ENCODE measurements around the gene ZFP36L1.

The ZFP36L1 gene

DNA sequence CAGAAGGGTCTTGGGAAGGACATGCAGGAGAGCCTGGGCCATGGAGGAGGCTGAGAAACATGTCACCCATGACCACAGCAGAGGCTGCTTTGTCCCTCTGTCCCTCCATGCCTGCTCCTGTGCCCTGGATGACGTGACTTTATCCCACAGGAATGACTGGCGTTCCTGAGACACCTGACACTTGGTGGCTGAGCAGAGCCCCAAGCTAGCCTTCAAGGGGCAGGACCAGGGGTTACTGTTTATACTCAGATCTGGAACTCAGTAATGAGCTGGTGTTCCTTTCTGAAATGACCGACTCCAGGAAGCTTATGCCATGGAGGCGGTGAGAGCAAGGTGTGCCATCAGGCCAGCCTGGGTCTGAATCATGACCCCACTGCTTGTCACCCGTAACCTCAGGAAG lies 44.2 kb downstream of the ZFP36L1 start:
- Histone ChIP-seq H3K4me3 (no peak overlapping the region), H3K9me3 (no peaks in the 10 kb centered on the region), H3K27me3 (ENCODE audit: low read depth) (no peaks in the 10 kb centered on the region; the same call in 1 of the 2 replicates), H3K36me3 (replicated peaks) (no peaks in the 10 kb centered on the region), H3K4me1 (peaks cover 14% of the 10 kb centered on the region)
- in situ Hi-C loops (cut with MboI; ENCODE audit: low sequenced_read_pairs): no loop called here
- DNase-seq (ENCODE audit: low spot score in 2 of 2): no peak

DNA sequence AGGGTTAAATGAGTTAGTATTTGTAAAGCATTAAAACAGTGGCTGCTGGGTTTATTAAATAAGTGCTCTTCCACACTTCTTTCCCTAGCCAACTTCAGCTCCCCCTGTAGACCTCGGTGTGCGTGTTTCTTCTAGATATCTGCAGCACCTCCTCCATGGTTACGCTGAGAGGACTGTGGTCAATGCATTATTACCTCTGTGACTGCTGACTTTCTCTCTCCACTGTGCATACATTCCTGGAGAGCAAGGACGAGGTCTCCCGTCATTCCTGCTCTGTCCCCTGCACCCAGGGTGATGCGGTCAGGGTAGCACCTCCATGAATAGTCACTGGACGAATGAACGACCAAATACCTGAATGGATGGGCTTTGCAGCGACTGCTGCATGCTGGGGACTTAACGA lies 44.6 kb downstream of the ZFP36L1 start:
- H3K4me3 ChIP-seq: no peak overlapping the region
- H3K27me3 ChIP-seq (ENCODE audit: low read depth): no peaks in the 10 kb centered on the region; the same call in 1 of the 2 replicates
- in situ Hi-C loops (cut with MboI; ENCODE audit: low sequenced_read_pairs): no loop called here
- DNase-seq (ENCODE audit: low spot score in 2 of 2): no peak
- H3K36me3 ChIP-seq (replicated peaks): no peaks in the 10 kb centered on the region
- H3K9me3 ChIP-seq: no peaks in the 10 kb centered on the region
- peaks cover 14% of the 10 kb centered on the region for H3K4me1 ChIP-seq

DNA sequence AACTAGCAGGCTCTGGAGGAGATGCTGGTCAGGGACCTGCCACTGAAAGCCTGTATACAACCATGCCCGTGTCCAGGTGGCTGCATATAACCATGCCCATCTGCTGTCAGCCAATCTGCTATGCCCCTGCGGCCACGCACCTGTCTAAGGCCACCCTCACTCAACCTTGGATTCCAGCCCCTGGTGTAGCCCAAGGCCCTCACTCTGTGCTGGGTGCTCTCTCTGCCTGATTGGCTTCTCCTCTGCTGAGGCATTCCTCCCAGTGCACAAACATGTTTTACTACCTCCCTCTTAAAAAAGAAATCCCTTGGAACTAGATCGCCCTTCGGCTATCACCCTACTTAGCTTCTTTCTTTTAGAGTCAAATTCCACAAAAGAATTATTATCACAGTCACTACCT lies 45.5 kb downstream of the ZFP36L1 start:
- Histone ChIP-seq H3K4me3 (no peak overlapping the region), H3K27me3 (ENCODE audit: low read depth) (no peaks in the 10 kb centered on the region; the same call in 1 of the 2 replicates), H3K36me3 (replicated peaks) (no peaks in the 10 kb centered on the region), H3K9me3 (no peaks in the 10 kb centered on the region), H3K4me1 (peaks cover 14% of the 10 kb centered on the region)
- in situ Hi-C loops (cut with MboI; ENCODE audit: low sequenced_read_pairs): no loop called here
- DNase-seq (ENCODE audit: low spot score in 2 of 2): no peak

DNA sequence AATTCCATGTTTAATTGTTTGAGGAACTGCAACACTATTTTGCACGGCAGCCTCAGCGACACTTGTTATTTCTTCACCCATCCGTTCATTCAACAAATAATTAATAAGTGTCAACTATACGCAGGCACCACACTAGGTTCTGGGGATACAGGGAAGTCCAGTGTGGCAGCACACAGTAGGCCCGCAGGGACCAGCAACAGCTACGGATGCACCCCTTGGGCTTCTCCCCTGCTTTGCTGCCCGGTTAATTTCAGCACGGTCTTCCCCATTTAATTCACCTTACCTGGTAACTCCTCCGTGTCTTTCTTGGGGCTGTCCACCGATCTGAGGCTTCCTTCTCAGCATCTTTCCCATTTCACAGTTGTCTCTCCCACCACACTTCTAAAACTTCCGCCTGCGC lies 48.3 kb downstream of the ZFP36L1 start:
- H3K4me3 ChIP-seq: no peak overlapping the region
- in situ Hi-C loops (cut with MboI; ENCODE audit: low sequenced_read_pairs): no loop called here
- no peak for DNase-seq (ENCODE audit: low spot score in 2 of 2)

DNA sequence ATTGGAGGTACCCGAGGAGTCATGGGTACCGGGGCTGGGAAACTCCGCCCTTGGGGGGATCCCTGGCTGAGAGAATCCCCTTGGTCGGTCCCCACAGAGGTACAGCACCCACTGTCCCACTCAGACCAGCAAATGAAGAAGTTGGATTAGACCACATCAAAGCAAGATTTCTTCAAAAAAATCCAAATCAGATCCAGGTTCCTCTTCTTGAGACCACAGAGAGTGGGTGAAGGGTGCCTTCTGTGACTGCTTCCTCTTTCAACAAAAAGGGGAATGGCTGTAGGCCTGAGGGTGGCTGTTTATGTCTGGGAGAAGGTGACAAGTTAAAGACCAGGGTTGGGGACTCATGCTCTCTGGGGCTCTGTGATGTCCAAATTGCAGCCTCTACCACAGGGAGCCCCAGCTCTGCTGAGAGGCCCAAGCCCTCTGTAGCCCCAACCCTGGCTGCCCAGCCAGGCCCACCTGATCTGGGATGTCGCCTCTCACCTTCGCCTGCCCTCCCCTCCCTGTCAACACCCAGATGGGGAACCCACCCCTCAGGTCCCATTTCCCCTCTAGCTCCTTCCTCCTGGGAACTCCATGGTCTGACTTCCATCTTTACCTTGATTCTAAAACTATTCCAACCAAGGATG lies 50.9 kb downstream of the ZFP36L1 start:
- in situ Hi-C loops (cut with MboI; ENCODE audit: low sequenced_read_pairs): no loop called here

More for the DNA sequence above, 48.3 kb downstream of the ZFP36L1 start:
- Histone ChIP-seq H3K4me1 (peaks cover 11% of the 10 kb centered on the region), H3K27me3 (ENCODE audit: low read depth) (no peaks in the 10 kb centered on the region; the same call in 1 of the 2 replicates), H3K9me3 (no peaks in the 10 kb centered on the region), H3K36me3 (replicated peaks) (no peaks in the 10 kb centered on the region)

DNA sequence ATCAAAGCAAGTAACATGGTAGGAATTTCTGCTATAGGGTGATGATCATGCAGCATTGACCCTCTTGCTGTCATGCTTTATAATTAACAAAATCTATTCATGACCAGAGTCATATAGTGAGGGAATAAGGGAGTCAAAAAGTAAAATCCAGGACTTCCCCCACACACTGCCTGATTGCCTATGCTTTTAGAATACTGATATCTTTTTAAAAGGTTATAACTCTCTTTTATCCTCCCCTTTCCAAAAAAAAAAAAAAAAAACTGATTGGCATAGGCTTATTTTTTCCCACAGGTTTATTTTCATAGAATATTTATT lies 51.4 kb downstream of the ZFP36L1 start:
- Histone ChIP-seq H3K4me1 (peaks cover 5% of the 10 kb centered on the region), H3K4me3 (no peak overlapping the region), H3K27me3 (ENCODE audit: low read depth) (no peaks in the 10 kb centered on the region; the same call in 1 of the 2 replicates), H3K36me3 (replicated peaks) (no peaks in the 10 kb centered on the region), H3K9me3 (no peaks in the 10 kb centered on the region)
- in situ Hi-C loops (cut with MboI; ENCODE audit: low sequenced_read_pairs): no loop called here
- DNase-seq (ENCODE audit: low spot score in 2 of 2): no peak

More for the DNA sequence above, 50.9 kb downstream of the ZFP36L1 start:
- no peaks in the 10 kb centered on the region for H3K36me3 ChIP-seq (replicated peaks)
- H3K9me3 ChIP-seq: no peaks in the 10 kb centered on the region
- H3K4me1 ChIP-seq: peaks cover 5% of the 10 kb centered on the region
- no peaks in the 10 kb centered on the region; the same call in 1 of the 2 replicates for H3K27me3 ChIP-seq (ENCODE audit: low read depth)
- DNase-seq (ENCODE audit: low spot score in 2 of 2): no peak
- no peak overlapping the region for H3K4me3 ChIP-seq

DNA sequence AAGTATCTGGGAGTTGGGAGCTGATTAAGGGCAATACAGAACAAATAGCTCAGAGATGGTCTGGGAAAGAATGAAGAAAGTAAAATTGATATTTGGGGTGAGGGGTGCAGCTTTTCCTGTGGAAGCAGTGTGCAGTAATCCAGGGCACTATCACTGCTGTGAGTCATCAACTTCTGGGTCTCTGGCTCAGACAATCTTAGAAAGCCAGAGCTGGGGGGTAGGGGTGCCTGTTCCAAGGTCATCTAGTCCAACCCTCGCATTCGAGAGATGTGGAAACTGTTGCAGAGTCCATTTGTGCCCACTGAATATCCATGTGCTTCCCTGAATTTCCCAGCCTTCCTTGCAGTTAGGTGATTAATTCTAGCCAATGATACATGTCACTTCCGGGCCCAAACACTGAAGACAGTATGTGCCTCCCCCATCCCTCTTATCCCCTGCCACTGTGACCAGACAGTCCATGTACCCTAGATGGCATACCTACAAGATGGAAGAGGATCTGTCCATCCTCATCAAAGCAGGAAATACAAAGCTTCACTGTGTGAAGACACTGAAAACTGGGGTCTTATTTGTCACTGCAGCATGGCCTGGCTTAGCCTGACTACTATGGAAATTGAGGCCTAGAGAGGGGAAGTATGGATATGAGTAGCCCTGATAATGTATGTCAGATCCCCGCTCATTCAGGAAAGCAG lies 51.9 kb downstream of the ZFP36L1 start:
- no peaks in the 10 kb centered on the region; the same call in 1 of the 2 replicates for H3K27me3 ChIP-seq (ENCODE audit: low read depth)
- peaks cover 4% of the 10 kb centered on the region for H3K4me1 ChIP-seq
- no peak for DNase-seq (ENCODE audit: low spot score in 2 of 2)
- H3K9me3 ChIP-seq: no peaks in the 10 kb centered on the region
- H3K36me3 ChIP-seq (replicated peaks): no peaks in the 10 kb centered on the region
- H3K4me3 ChIP-seq: no peak overlapping the region
- in situ Hi-C loops (cut with MboI; ENCODE audit: low sequenced_read_pairs): no loop called here

DNA sequence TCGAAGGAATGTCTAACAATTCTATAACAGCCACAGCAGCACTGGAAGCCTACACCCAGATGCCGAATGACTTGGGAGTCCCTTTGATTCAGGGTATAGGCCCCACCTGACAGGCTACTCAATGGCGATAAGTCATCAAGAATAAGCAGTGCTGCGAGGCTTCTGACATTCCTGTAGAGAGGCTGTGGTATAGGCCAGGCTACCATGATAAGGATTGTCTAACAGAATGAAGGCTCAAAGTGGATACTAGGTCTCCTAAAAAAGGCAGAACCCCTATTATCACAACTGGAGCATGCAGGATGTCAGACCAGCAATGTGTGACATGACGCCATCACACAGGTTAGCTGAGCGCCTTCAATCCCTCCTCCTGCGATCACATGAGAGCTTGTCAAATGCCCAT lies 53.2 kb downstream of the ZFP36L1 start:
- no peak overlapping the region for H3K4me3 ChIP-seq
- no peak for DNase-seq (ENCODE audit: low spot score in 2 of 2)
- no peaks in the 10 kb centered on the region for H3K9me3 ChIP-seq
- no peaks in the 10 kb centered on the region for H3K36me3 ChIP-seq (replicated peaks)
- H3K27me3 ChIP-seq (ENCODE audit: low read depth): no peaks in the 10 kb centered on the region; the same call in 1 of the 2 replicates
- in situ Hi-C loops (cut with MboI; ENCODE audit: low sequenced_read_pairs): no loop called here
- H3K4me1 ChIP-seq: no peaks in the 10 kb centered on the region

DNA sequence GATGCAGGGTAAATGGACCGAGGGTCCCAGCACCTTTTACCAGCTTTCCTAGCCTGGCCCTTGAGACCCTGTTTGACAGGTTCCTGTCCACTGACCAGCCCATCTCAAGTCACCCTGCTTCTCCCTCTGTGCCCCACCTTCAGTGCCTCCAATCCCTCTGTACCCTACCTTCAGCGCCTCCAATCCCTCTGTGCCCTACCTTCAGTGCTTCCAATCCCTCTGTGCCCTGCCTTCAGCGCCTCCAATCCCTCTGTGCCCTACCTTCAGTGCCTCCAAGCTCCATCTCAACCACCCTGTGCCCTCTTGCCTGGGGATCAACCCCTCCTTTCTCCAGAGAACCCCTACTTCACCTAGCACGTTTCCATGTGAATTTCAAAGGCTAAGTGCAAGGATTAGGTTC lies 54.3 kb downstream of the ZFP36L1 start:
- in situ Hi-C loops (cut with MboI; ENCODE audit: low sequenced_read_pairs): no loop called here
- no peak overlapping the region for H3K4me3 ChIP-seq
- no peaks in the 10 kb centered on the region for H3K27me3 ChIP-seq (ENCODE audit: low read depth)

More for the DNA sequence above, 54.3 kb downstream of the ZFP36L1 start:
- H3K9me3 ChIP-seq: no peaks in the 10 kb centered on the region
- H3K36me3 ChIP-seq (replicated peaks): no peaks in the 10 kb centered on the region
- no peak for DNase-seq (ENCODE audit: low spot score in 2 of 2)
- H3K4me1 ChIP-seq: no peaks in the 10 kb centered on the region
